ENCODE results near the gene GAS1.
A peak's percentile ranks its signal among the peaks of the same experiment; 100 is the strongest.

The GAS1 gene

GRCh38 chr9:86960938-86961337 is 13.6 kb upstream of the GAS1 start:
- Mint-ChIP-seq H3K27me3 (ENCODE audit: low read depth) (no peaks in the 10 kb centered on the region), H3K4me1 (peaks cover 29% of the 10 kb centered on the region), H3K4me3 (no peak overlapping the region), H3K36me3 (ENCODE audit: low read depth) (no peaks in the 10 kb centered on the region), H3K9me3 (no peaks in the 10 kb centered on the region), H3K27ac (peak overlapping the region in 1 of 3 experiments; percentile 22)
- no peak for TF ChIP-seq CTCF (IDR thresholded peaks at IDR 0.05; ENCODE audit: unreplicated experiment in 3 of 3)

- Mint-ChIP-seq H3K4me3 (no peak overlapping the region), H3K9me3 (peaks cover 6% of the 10 kb centered on the region), H3K36me3 (ENCODE audit: low read depth) (peaks cover 1% of the 10 kb centered on the region), H3K4me1 (peaks cover 35% of the 10 kb centered on the region), H3K27ac (no peak overlapping the region), H3K27me3 (ENCODE audit: low read depth) (no peaks in the 10 kb centered on the region)
- no peak for TF ChIP-seq CTCF (IDR thresholded peaks at IDR 0.05; ENCODE audit: unreplicated experiment in 3 of 3)
These were observed 10.9 kb upstream of the GAS1 start for GRCh38 chr9:86958203-86958602.

- peak overlapping the region; percentile 60 to 75 (median 62) for H3K27ac Mint-ChIP-seq
- H3K9me3 Mint-ChIP-seq = peaks cover 24% of the 10 kb centered on the region
- peak overlapping the region in 1 of 3 experiments; percentile 22 for H3K4me3 Mint-ChIP-seq
- TF ChIP-seq CTCF (IDR thresholded peaks at IDR 0.05; ENCODE audit: unreplicated experiment in 3 of 3) = no peak
- no peaks in the 10 kb centered on the region for H3K27me3 Mint-ChIP-seq (ENCODE audit: low read depth)
- H3K4me1 Mint-ChIP-seq = peaks cover 26% of the 10 kb centered on the region
- peaks cover 27% of the 10 kb centered on the region for H3K36me3 Mint-ChIP-seq (ENCODE audit: low read depth)
These were observed 8.3 kb upstream of the GAS1 start for GRCh38 chr9:86955561-86955960.

GRCh38 chr9:86955042-86955441 is 7.7 kb upstream of the GAS1 start:
- peaks cover 29% of the 10 kb centered on the region for H3K9me3 Mint-ChIP-seq
- peak overlapping the region; percentile 9 to 87 (median 60) for H3K27ac Mint-ChIP-seq
- peaks cover 32% of the 10 kb centered on the region for H3K36me3 Mint-ChIP-seq (ENCODE audit: low read depth)
- H3K27me3 Mint-ChIP-seq (ENCODE audit: low read depth) = no peaks in the 10 kb centered on the region
- H3K4me3 Mint-ChIP-seq = no peak overlapping the region
- peaks cover 22% of the 10 kb centered on the region for H3K4me1 Mint-ChIP-seq
- TF ChIP-seq CTCF (IDR thresholded peaks at IDR 0.05; ENCODE audit: unreplicated experiment in 3 of 3) = no peak

- no peaks in the 10 kb centered on the region for H3K27me3 Mint-ChIP-seq (ENCODE audit: low read depth)
- peaks cover 30% of the 10 kb centered on the region for H3K9me3 Mint-ChIP-seq
- peak overlapping the region; percentile 9 to 72 (median 57) for H3K27ac Mint-ChIP-seq
- H3K4me1 Mint-ChIP-seq = peaks cover 31% of the 10 kb centered on the region
- H3K4me3 Mint-ChIP-seq = no peak overlapping the region
- TF ChIP-seq CTCF (IDR thresholded peaks at IDR 0.05; ENCODE audit: unreplicated experiment in 3 of 3) = no peak
- H3K36me3 Mint-ChIP-seq (ENCODE audit: low read depth) = peaks cover 33% of the 10 kb centered on the region
These were observed 5.9 kb upstream of the GAS1 start for GRCh38 chr9:86953181-86953580.

- TF ChIP-seq CTCF (IDR thresholded peaks at IDR 0.05; ENCODE audit: unreplicated experiment in 3 of 3) = peak; percentile 93 to 96 (median 93)
- H3K36me3 Mint-ChIP-seq (ENCODE audit: low read depth) = peaks cover 52% of the 10 kb centered on the region
- peaks cover 27% of the 10 kb centered on the region for H3K4me1 Mint-ChIP-seq
- peak overlapping the region; percentile 94 to 99 (median 99) for H3K27ac Mint-ChIP-seq
- peak overlapping the region; percentile 88 to 92 (median 89) for H3K4me3 Mint-ChIP-seq
- peaks cover 5% of the 10 kb centered on the region for H3K27me3 Mint-ChIP-seq (ENCODE audit: low read depth)
- H3K9me3 Mint-ChIP-seq = peaks cover 24% of the 10 kb centered on the region
These were observed 996 bp upstream of the GAS1 start for GRCh38 chr9:86948074-86948929.

Measured in nephron (organoid).